H1 (cell line): ENCODE data around the gene NUP155. TPM values are rescaled to one million over a fixed set of nuclear protein-coding genes. Genes with fewer than 3 reads are reported as not detected.

Experiments used
- CTCF ChIA-PET: fragments of 300-600 bp; sonication (Branson Sonifier 250); formaldehyde crosslinking; loops from one replicate; lab custom pipeline; 2021; ENCODE audit not compliant: partially characterized antibody; lab: Charles Lee
- POLR2A ChIA-PET: fragments of 300-600 bp; sonication (Branson Sonifier 250); formaldehyde crosslinking; loops from one replicate; lab custom pipeline; 2021; ENCODE audit warnings: inconsistent platforms; ENCODE audit not compliant: partially characterized antibody; lab: Charles Lee
- DNase-seq, 2 experiments: peaks; one replicate each; pipeline versions ENCODE4 v3.0.0 to v3.0.0-alpha.2; 2010 to 2022; ENCODE audit warnings: low spot score in 2 of 2, low read depth in 1 of 2, mixed read lengths in 1 of 2
- FAIRE-seq: peaks from 2 replicates; lab custom pipeline; 2011; peaks lifted over from hg19 to GRCh38; lab: Jason Lieb, UNC
- H2AFZ ChIP-seq: 2 replicates; pipeline ENCODE4 v1.8.1; 2012; ENCODE audit warnings: low read length, inconsistent platforms
- H2AK5ac ChIP-seq: 2 replicates; pipeline ENCODE4 v1.6.1; 2013; ENCODE audit warnings: low read depth, low read length
- H2BK120ac ChIP-seq: replicated peaks from 2 replicates; pipeline ENCODE3; 2013; ENCODE audit warnings: low read depth, low read length, inconsistent platforms
- H2BK12ac ChIP-seq: 2 replicates; pipeline ENCODE4 v1.6.1; 2013; ENCODE audit warnings: low read depth, low read length
- H2BK15ac ChIP-seq: 2 replicates; pipeline ENCODE4 v1.6.1; 2013; ENCODE audit warnings: low read length
- H2BK20ac ChIP-seq: 2 replicates; pipeline ENCODE4 v1.6.1; 2013; ENCODE audit warnings: low read length
- H2BK5ac ChIP-seq: 2 replicates; pipeline ENCODE4 v1.6.1; 2013; ENCODE audit warnings: low read depth, low read length
- H3K14ac ChIP-seq: 2 replicates; pipeline ENCODE4 v1.6.1; 2013; ENCODE audit warnings: inconsistent platforms; ENCODE audit not compliant: insufficient read length
- H3K18ac ChIP-seq: 2 replicates; pipeline ENCODE4 v1.6.1; 2013; ENCODE audit warnings: low read length; ENCODE audit errors: extremely low read depth
- H3K23ac ChIP-seq: 2 replicates; pipeline ENCODE4 v1.6.1; 2013; ENCODE audit warnings: inconsistent platforms; ENCODE audit not compliant: insufficient read length
- H3K23me2 ChIP-seq: 2 replicates; pipeline ENCODE4 v1.6.1; 2013; ENCODE audit warnings: low read depth, low read length
- H3K27ac ChIP-seq: 2 replicates; pipeline ENCODE4 v1.6.1; 2011; ENCODE audit warnings: low read depth, low read length, inconsistent platforms
- H3K27me3 ChIP-seq, 4 experiments: replicated peaks in 1 of 4; 1 replicate in 1 of 4; 2 replicates in 3 of 4; pipeline versions ENCODE4 v1.6.1 to v1.8.1; 2011 to 2013; ENCODE audit warnings: low read length in 3 of 4, mild to moderate bottlenecking in 3 of 4, inconsistent platforms in 2 of 4, mixed read lengths in 2 of 4, moderate library complexity in 1 of 4; ENCODE audit not compliant: control insufficient read depth in 3 of 4, insufficient read depth in 3 of 4; ENCODE audit errors: extremely low read depth in 1 of 4
- H3K36me3 ChIP-seq, 4 experiments: 2 replicates each; pipeline versions ENCODE4 v1.6.1 to v1.8.1; 2011 to 2013; ENCODE audit warnings: mild to moderate bottlenecking in 4 of 4, low read length in 3 of 4, moderate library complexity in 2 of 4, control low read depth in 1 of 4, inconsistent platforms in 1 of 4; ENCODE audit not compliant: insufficient read depth in 4 of 4, control insufficient read depth in 2 of 4
- H3K4ac ChIP-seq: replicated peaks from 2 replicates; pipeline ENCODE3; 2013; ENCODE audit warnings: low read length, low read depth, mixed read lengths, inconsistent platforms; ENCODE audit not compliant: insufficient read length
- H3K4me1 ChIP-seq, 4 experiments: replicated peaks in 1 of 4; 1 replicate in 1 of 4; 2 replicates in 3 of 4; pipeline versions ENCODE4 v1.6.1 to v1.8.1; 2011 to 2013; ENCODE audit warnings: low read length in 3 of 4, inconsistent platforms in 2 of 4, mixed read lengths in 1 of 4; ENCODE audit not compliant: insufficient read depth in 4 of 4, control insufficient read depth in 3 of 4
- H3K4me2 ChIP-seq, 2 experiments: 2 replicates each; pipeline versions ENCODE4 v1.6.1 to v1.8.1; 2011 to 2013; ENCODE audit warnings: low read depth in 2 of 2, low read length in 2 of 2, control low read depth in 1 of 2, inconsistent platforms in 1 of 2, mild to moderate bottlenecking in 1 of 2; ENCODE audit not compliant: insufficient read depth in 1 of 2
- H3K4me3 ChIP-seq, 4 experiments: fragments of 200-600, 300-600 bp in 1 of 4; sonication (generic), shearing (Covaris generic), sonication (Bioruptor Twin) in 1 of 4; 2 replicates each; pipeline versions ENCODE4 v1.5.1 to v1.8.1; 2011 to 2016; ENCODE audit warnings: low read length in 4 of 4, low read depth in 3 of 4, control low read depth in 2 of 4, inconsistent platforms in 2 of 4, mild to moderate bottlenecking in 2 of 4, mixed read lengths in 1 of 4, moderate library complexity in 1 of 4; ENCODE audit not compliant: insufficient read depth in 2 of 4; ENCODE audit errors: extremely low read depth in 1 of 4
- H3K56ac ChIP-seq: replicated peaks from 2 replicates; pipeline ENCODE3; 2013; ENCODE audit warnings: low read depth, mild to moderate bottlenecking, mixed read lengths, low read length, inconsistent platforms; ENCODE audit not compliant: insufficient read length
- H3K79me1 ChIP-seq: 2 replicates; pipeline ENCODE4 v1.6.1; 2013; ENCODE audit warnings: low read depth, low read length, control low read depth
- H3K79me2 ChIP-seq, 2 experiments: 2 replicates each; pipeline versions ENCODE4 v1.6.1 to v1.8.1; 2012 to 2013; ENCODE audit warnings: low read length in 2 of 2, mild to moderate bottlenecking in 2 of 2, inconsistent platforms in 1 of 2; ENCODE audit not compliant: insufficient read depth in 2 of 2, control insufficient read depth in 1 of 2
- H3K9ac ChIP-seq, 4 experiments: replicated peaks in 1 of 4; 1 replicate in 1 of 4; 2 replicates in 3 of 4; pipeline versions ENCODE4 v1.6.1 to v1.8.1; 2011 to 2013; ENCODE audit warnings: low read depth in 3 of 4, low read length in 3 of 4, control low read depth in 2 of 4, mild to moderate bottlenecking in 2 of 4, moderate library complexity in 2 of 4, inconsistent platforms in 1 of 4; ENCODE audit errors: extremely low read depth in 1 of 4
- H3K9me3 ChIP-seq, 2 experiments: 2 replicates each; pipeline versions ENCODE4 v1.6.1 to v1.8.1; 2012 to 2013; ENCODE audit warnings: mild to moderate bottlenecking in 2 of 2, moderate library complexity in 2 of 2, control low read depth in 1 of 2, inconsistent platforms in 1 of 2, low read depth in 1 of 2, low read length in 1 of 2, mixed read lengths in 1 of 2; ENCODE audit not compliant: insufficient read depth in 2 of 2
- H4K20me1 ChIP-seq, 2 experiments: replicated peaks in 1 of 2; 2 replicates each; pipeline versions ENCODE3 to v1.8.1; 2011 to 2013; ENCODE audit warnings: inconsistent platforms in 2 of 2, low read length in 2 of 2, mild to moderate bottlenecking in 1 of 2; ENCODE audit not compliant: insufficient read depth in 2 of 2, control insufficient read depth in 1 of 2
- H4K5ac ChIP-seq: 2 replicates; pipeline ENCODE4 v1.6.1; 2013; ENCODE audit warnings: low read length, low read depth, mixed read lengths, inconsistent platforms; ENCODE audit not compliant: insufficient read length
- H4K8ac ChIP-seq: 2 replicates; pipeline ENCODE4 v1.8.0; 2013; ENCODE audit warnings: mild to moderate bottlenecking, moderate library complexity, low read length, inconsistent platforms; ENCODE audit not compliant: insufficient read depth; ENCODE audit errors: extremely low read depth
- H4K91ac ChIP-seq: replicated peaks from 2 replicates; pipeline ENCODE3; 2013; ENCODE audit warnings: low read length, mixed read lengths, inconsistent platforms; ENCODE audit not compliant: insufficient read length
- CHD2 ChIP-seq: IDR thresholded peaks from 2 replicates; pipeline ENCODE4 v1.6.1; 2012; ENCODE audit warnings: low read length, improper control_type of control experiment
- HDAC2 ChIP-seq, 2 experiments: fragments of 300-600 bp in 1 of 2; sonication (generic) in 1 of 2; IDR thresholded peaks; 2 replicates each; pipeline ENCODE4 v1.6.1; 2011 to 2012; ENCODE audit warnings: low read depth in 2 of 2, low read length in 2 of 2, mild to moderate bottlenecking in 2 of 2, moderate library complexity in 2 of 2, borderline replicate concordance in 1 of 2, inconsistent platforms in 1 of 2
- POLR2AphosphoS5 ChIP-seq: IDR thresholded peaks from 2 replicates; pipeline ENCODE4 v1.6.1; 2011; ENCODE audit warnings: low read depth, low read length
- RAD21 ChIP-seq, 2 experiments: IDR thresholded peaks in 1 of 2; conservative IDR thresholded peaks in 1 of 2; 2 replicates each; pipeline ENCODE4 v1.6.1; 2011; ENCODE audit warnings: low read depth in 2 of 2, low read length in 2 of 2, improper control_type of control experiment in 1 of 2, inconsistent platforms in 1 of 2, mild to moderate bottlenecking in 1 of 2, moderate library complexity in 1 of 2
- RNF2 ChIP-seq: fragments of 200-900, 300-1000 bp; sonication (generic); IDR thresholded peaks from 2 replicates; pipeline ENCODE4 v1.7.1; 2016; ENCODE audit warnings: borderline replicate concordance, low read depth, mild to moderate bottlenecking, antibody characterized with exemption, low read length; ENCODE audit not compliant: poor library complexity, severe bottlenecking; ENCODE audit errors: missing control alignments
- RXRA ChIP-seq: IDR thresholded peaks from 2 replicates; pipeline ENCODE4 v1.6.1; 2011; ENCODE audit warnings: low read depth, mild to moderate bottlenecking, low read length, moderate library complexity; ENCODE audit not compliant: insufficient read depth
- SAP30 ChIP-seq: fragments of 300-600 bp; sonication (generic); IDR thresholded peaks from 2 replicates; pipeline ENCODE4 v1.7.1; 2012; ENCODE audit warnings: low read length, moderate library complexity, mild to moderate bottlenecking, inconsistent platforms; ENCODE audit not compliant: insufficient read depth, insufficient replicate concordance
- SIN3A ChIP-seq, 2 experiments: IDR thresholded peaks in 1 of 2; conservative IDR thresholded peaks in 1 of 2; 2 replicates each; pipeline ENCODE4 v1.6.1; 2011 to 2012; ENCODE audit warnings: low read length in 2 of 2, improper control_type of control experiment in 1 of 2, low read depth in 1 of 2, mild to moderate bottlenecking in 1 of 2
- SP1 ChIP-seq: IDR thresholded peaks from 2 replicates; pipeline ENCODE4 v1.6.1; 2011; ENCODE audit warnings: low read depth, low read length
- USF2 ChIP-seq: IDR thresholded peaks from 2 replicates; pipeline ENCODE4 v1.6.1; 2011; ENCODE audit warnings: low read length, improper control_type of control experiment
- WGBS, 2 experiments: shearing (Covaris generic) in 1 of 2; methylation state at CpG; one replicate each; pipeline versions ENCODE4 v1.1.6 to v1.1.7; 2013 to 2015; ENCODE audit warnings: low lambda C conversion rate in 2 of 2, mixed read lengths in 2 of 2, inconsistent platforms in 1 of 2, low coverage in 1 of 2, missing lambda C conversion rate in 1 of 2; ENCODE audit not compliant: insufficient replicate concordance in 2 of 2, insufficient coverage in 1 of 2, insufficient read length in 1 of 2; ENCODE audit errors: extremely low coverage in 1 of 2, missing lambda C conversion rate in 1 of 2; 5-methylcytosine and 5-hydroxymethylcytosine counted together
- polyA plus RNA-seq, 7 experiments: library from polyadenylated mRNA; depleted of rRNA in 3 of 7; stranded (reverse) in 5 of 7; unstranded in 2 of 7; fragments of >200 nt in 5 of 7; fragments of 200-250 nt in 2 of 7; gene quantifications; 1 replicate in 5 of 7; 2 replicates in 1 of 7; 4 replicates in 1 of 7; pipeline versions ENCODE4 v1.2.1 to v1.2.3, GENCODE V29; 2011 to 2013; ENCODE audit warnings: missing spikeins in 2 of 7, mixed read lengths in 2 of 7
- total RNA-seq: library from RNA; stranded (reverse); fragmentation: NEBNext Ultra II Directional; extraction: Animal tissue kit (Norgen Biotek cat#: 25700); gene quantifications from 2 replicates; pipeline ENCODE4 v1.2.1, GENCODE V29; 2021
- TF ChIP-seq, protein P1 (sequence below): IDR thresholded peaks from 2 replicates; pipeline ENCODE4 v1.6.1; 2012; ENCODE audit warnings: inconsistent platforms

The NUP155 gene
- total and polyA plus RNA-seq, 2 of the 8 experiments (the other 6 are each of a cell fraction or from before 2014, with no cell fraction given) = 27.1 to 91.6 TPM

DNA sequence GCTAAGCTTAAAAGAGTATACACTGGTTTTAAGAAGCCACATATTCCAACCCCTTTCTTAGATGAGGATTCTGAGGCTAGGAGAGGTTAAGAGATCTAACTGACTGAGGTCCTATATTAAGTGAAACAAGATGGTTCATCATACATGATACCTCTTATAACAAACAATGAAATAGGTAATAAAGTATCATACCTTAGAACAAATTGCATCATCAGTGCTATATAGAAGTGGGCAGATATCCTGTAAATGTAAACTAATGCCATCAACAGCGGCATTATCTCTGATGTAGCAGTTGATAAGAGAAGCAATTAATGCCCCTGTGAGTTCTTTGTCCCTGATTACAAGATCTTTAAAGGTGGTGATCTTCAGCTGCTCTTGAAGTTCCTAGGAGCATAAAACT is 60.5 kb downstream of the NUP155 start:
- Histone ChIP-seq H2BK20ac (no peak overlapping the region), H2AK5ac (no peak overlapping the region), H3K14ac (no peak overlapping the region), H2BK12ac (no peak overlapping the region), H3K79me2 (no peaks in the 10 kb centered on the region), H3K56ac (no peak overlapping the region), H3K27ac (no peak overlapping the region), H3K4me1 (no peaks in the 10 kb centered on the region), H2BK120ac (no peak overlapping the region), H2BK5ac (no peak overlapping the region), H4K5ac (no peak overlapping the region), H3K4ac (no peak overlapping the region), H3K23me2 (no peaks in the 10 kb centered on the region), H3K23ac (no peak overlapping the region), H2BK15ac (no peak overlapping the region), H4K8ac (no peak overlapping the region), H3K9ac (no peak overlapping the region), H3K27me3 (no peaks in the 10 kb centered on the region), H3K4me3 (no peak overlapping the region), H3K18ac (no peak overlapping the region), H4K20me1 (no peaks in the 10 kb centered on the region), H2AFZ (no peak overlapping the region), H3K4me2 (no peak overlapping the region), H3K36me3 (peaks cover 8 to 85% (median 48%) of the 10 kb centered on the region in 4 experiments), H3K9me3 (no peaks in the 10 kb centered on the region), H4K91ac (no peak overlapping the region), H3K79me1 (no peaks in the 10 kb centered on the region)
- DNase-seq (no peak), FAIRE-seq (no peak)
- ChIA-PET CTCF (interaction anchor here (0.5 to 0.7 kb wide), 2 partner anchors 91 to 1785 kb away, joined by 3 read pairs; no protein-coding TSS in a partner anchor), POLR2A (interaction anchor here (0.5 kb wide), 1 partner anchor 30 kb away, joined by 4 read pairs; no protein-coding TSS in a partner anchor)
- 96% methylated on average over 1 of the region's 1 CpG; no CpG with 5 or more reads in 1 of the 2 experiments for WGBS, 2 experiments
- TF ChIP-seq SAP30 (no peak), RAD21 (IDR thresholded peaks at IDR 0.05 in 1 of 2, conservative IDR thresholded peaks at IDR 0.05 in 1 of 2; ENCODE audit: low read depth in 2 of 2, low read length in 2 of 2) (no peak), USF2 (no peak), RNF2 (no peak), POLR2AphosphoS5 (no peak), CHD2 (no peak), RXRA (no peak), HDAC2 (IDR thresholded peaks at IDR 0.05; ENCODE audit: borderline replicate concordance in 1 of 2, low read depth in 2 of 2, low read length in 2 of 2) (no peak), SIN3A (conservative IDR thresholded peaks at IDR 0.05 in 1 of 2, IDR thresholded peaks at IDR 0.05 in 1 of 2; ENCODE audit: low read depth in 1 of 2, low read length in 2 of 2) (no peak), SP1 (no peak)
- TF ChIP-seq, protein P1, sequence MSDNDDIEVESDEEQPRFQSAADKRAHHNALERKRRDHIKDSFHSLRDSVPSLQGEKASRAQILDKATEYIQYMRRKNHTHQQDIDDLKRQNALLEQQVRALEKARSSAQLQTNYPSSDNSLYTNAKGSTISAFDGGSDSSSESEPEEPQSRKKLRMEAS = no peak
